NCI-H345 (cell line): ENCODE measurements around the gene EFR3B.
"Not testable (repeated sequence)": the region's sequence is repeated elsewhere in the genome, so short reads cannot be mapped to it uniquely, and the experiment has no call there.

Experiments used
- DNase-seq: peaks from one replicate; lab custom pipeline; 2025; lab: John Stamatoyannopoulos, UW

The EFR3B gene

GRCh38 chr2:25072606-25073005 lies 30.7 kb downstream of the EFR3B start:
- DNase-seq, result no peak

- peak; percentile 58 for DNase-seq
Measured at GRCh38 chr2:25073025-25073424, 31.1 kb downstream of the EFR3B start.

- no peak for DNase-seq
Measured at GRCh38 chr2:25073914-25074313, 32.0 kb downstream of the EFR3B start.

GRCh38 chr2:25074826-25075225 lies 33.0 kb downstream of the EFR3B start:
- DNase-seq, result no peak

GRCh38 chr2:25076749-25077148 lies 34.9 kb downstream of the EFR3B start:
- DNase-seq, result no peak

- no peak for DNase-seq
Measured at GRCh38 chr2:25077789-25078169, 35.9 kb downstream of the EFR3B start.

GRCh38 chr2:25078170-25079049 lies 36.5 kb downstream of the EFR3B start:
- DNase-seq, result peak; percentile 91

- DNase-seq, result no peak
Measured at GRCh38 chr2:25079050-25079635, 37.3 kb downstream of the EFR3B start.

GRCh38 chr2:25081237-25081790 lies 39.4 kb downstream of the EFR3B start:
- no peak for DNase-seq

- no peak for DNase-seq
Measured at GRCh38 chr2:25082002-25082622, 40.2 kb downstream of the EFR3B start.

GRCh38 chr2:25085761-25086560 lies 44.1 kb downstream of the EFR3B start:
- DNase-seq, result peak; percentile 94

- no peak for DNase-seq
Measured at GRCh38 chr2:25088817-25089516, 47.1 kb downstream of the EFR3B start.

GRCh38 chr2:25089605-25090315 lies 47.9 kb downstream of the EFR3B start:
- peak; percentile 21 for DNase-seq

GRCh38 chr2:25090801-25091200 lies 48.9 kb downstream of the EFR3B start:
- DNase-seq, result no peak

GRCh38 chr2:25091265-25091664 lies 49.4 kb downstream of the EFR3B start:
- DNase-seq, result no peak

GRCh38 chr2:25098056-25098455 lies 56.2 kb downstream of the EFR3B start:
- DNase-seq, result no peak

- DNase-seq, result no peak
Measured at GRCh38 chr2:25098670-25099486, 57.0 kb downstream of the EFR3B start.

GRCh38 chr2:25102352-25102751 lies 60.5 kb downstream of the EFR3B start:
- not testable (repeated sequence) for DNase-seq

- no peak for DNase-seq
Measured at GRCh38 chr2:25103287-25103871, 61.5 kb downstream of the EFR3B start.
